ENCODE measurements around the gene COL4A2. TPM values are rescaled to one million over a fixed set of nuclear protein-coding genes. Genes with fewer than 3 reads are reported as not detected.

COL4A2 gene
- total RNA-seq, 2 donors from 2014 or later: not detected

- Mint-ChIP-seq H3K27me3 (ENCODE audit: low read depth) (peaks cover 62% of the 10 kb centered on the region), H3K9me3 (no peaks in the 10 kb centered on the region), H3K4me1 (ENCODE audit: low read depth) (no peaks in the 10 kb centered on the region), H3K36me3 (ENCODE audit: insufficient read depth in 2 of 2) (peaks cover 0 to 2% of the 10 kb centered on the region in 2 donors), H3K27ac (no peak overlapping the region), H3K4me3 (no peak overlapping the region)
- DNase-seq (no peak), ATAC-seq (replicated peaks in 1 of 2) (no peak)
Measured at GRCh38 chr13:110434629-110435028, 127.5 kb downstream of the COL4A2 start.

- Mint-ChIP-seq H3K27me3 (ENCODE audit: low read depth) (peaks cover 56% of the 10 kb centered on the region), H3K27ac (no peak overlapping the region), H3K4me3 (no peak overlapping the region), H3K9me3 (no peaks in the 10 kb centered on the region), H3K36me3 (ENCODE audit: insufficient read depth in 2 of 2) (peaks cover 0 to 2% of the 10 kb centered on the region in 2 donors), H3K4me1 (ENCODE audit: low read depth) (no peaks in the 10 kb centered on the region)
- DNase-seq (no peak), ATAC-seq (replicated peaks in 1 of 2) (no peak)
Measured at GRCh38 chr13:110435331-110435730, 128.2 kb downstream of the COL4A2 start.

- H3K27me3 Mint-ChIP-seq (ENCODE audit: low read depth): peaks cover 49% of the 10 kb centered on the region
- ATAC-seq (replicated peaks in 1 of 2): no peak
- H3K4me3 Mint-ChIP-seq: no peak overlapping the region
- no peaks in the 10 kb centered on the region for H3K4me1 Mint-ChIP-seq (ENCODE audit: low read depth)
- peaks cover 0 to 2% of the 10 kb centered on the region in 2 donors for H3K36me3 Mint-ChIP-seq (ENCODE audit: insufficient read depth in 2 of 2)
- H3K27ac Mint-ChIP-seq: no peak overlapping the region
- no peak for DNase-seq
- H3K9me3 Mint-ChIP-seq: no peaks in the 10 kb centered on the region
Measured at GRCh38 chr13:110436276-110436675, 129.2 kb downstream of the COL4A2 start.

- no peaks in the 10 kb centered on the region for H3K9me3 Mint-ChIP-seq
- H3K27me3 Mint-ChIP-seq (ENCODE audit: low read depth): peaks cover 43% of the 10 kb centered on the region
- H3K4me3 Mint-ChIP-seq: no peak overlapping the region
- H3K4me1 Mint-ChIP-seq (ENCODE audit: low read depth): no peaks in the 10 kb centered on the region
- H3K27ac Mint-ChIP-seq: no peak overlapping the region
- DNase-seq: no peak
- H3K36me3 Mint-ChIP-seq (ENCODE audit: insufficient read depth in 2 of 2): peaks cover 0 to 2% of the 10 kb centered on the region in 2 donors
- no peak for ATAC-seq (replicated peaks in 1 of 2)
Measured at GRCh38 chr13:110436786-110437370, 129.8 kb downstream of the COL4A2 start.

GRCh38 chr13:110438211-110438610 is 131.1 kb downstream of the COL4A2 start:
- H3K4me1 Mint-ChIP-seq (ENCODE audit: low read depth): no peaks in the 10 kb centered on the region
- ATAC-seq (replicated peaks in 1 of 2) (no peak), DNase-seq (no peak)
- H3K36me3 Mint-ChIP-seq (ENCODE audit: insufficient read depth in 2 of 2): peaks cover 0 to 2% of the 10 kb centered on the region in 2 donors
- no peaks in the 10 kb centered on the region for H3K9me3 Mint-ChIP-seq
- H3K27ac Mint-ChIP-seq: no peak overlapping the region
- no peak overlapping the region for H3K4me3 Mint-ChIP-seq
- peaks cover 31% of the 10 kb centered on the region for H3K27me3 Mint-ChIP-seq (ENCODE audit: low read depth)

- Mint-ChIP-seq H3K36me3 (ENCODE audit: insufficient read depth in 2 of 2) (peaks cover 0 to under 1% of the 10 kb centered on the region in 2 donors), H3K27me3 (ENCODE audit: low read depth) (peaks cover 25% of the 10 kb centered on the region), H3K9me3 (no peaks in the 10 kb centered on the region)
Measured at GRCh38 chr13:110438776-110439175, 131.7 kb downstream of the COL4A2 start.

GRCh38 chr13:110440946-110441731 is 134.1 kb downstream of the COL4A2 start:
- Mint-ChIP-seq H3K9me3 (no peaks in the 10 kb centered on the region), H3K36me3 (ENCODE audit: insufficient read depth in 2 of 2) (no peaks in the 10 kb centered on the region), H3K4me1 (ENCODE audit: low read depth) (peaks cover 7% of the 10 kb centered on the region), H3K27me3 (ENCODE audit: low read depth) (peaks cover 21% of the 10 kb centered on the region), H3K27ac (no peak overlapping the region), H3K4me3 (no peak overlapping the region)
- ATAC-seq (replicated peaks in 1 of 2) (no peak), DNase-seq (no peak)

More at GRCh38 chr13:110438776-110439175, 131.7 kb downstream of the COL4A2 start:
- DNase-seq: no peak
- Mint-ChIP-seq H3K27ac (no peak overlapping the region), H3K4me1 (ENCODE audit: low read depth) (no peaks in the 10 kb centered on the region), H3K4me3 (no peak overlapping the region)
- ATAC-seq (replicated peaks in 1 of 2): no peak

GRCh38 chr13:110442930-110443621 is 136.0 kb downstream of the COL4A2 start:
- Mint-ChIP-seq H3K9me3 (no peaks in the 10 kb centered on the region), H3K36me3 (ENCODE audit: insufficient read depth in 2 of 2) (no peaks in the 10 kb centered on the region), H3K4me3 (no peak overlapping the region), H3K27me3 (ENCODE audit: low read depth) (peaks cover 34% of the 10 kb centered on the region), H3K4me1 (ENCODE audit: low read depth) (peaks cover 7% of the 10 kb centered on the region), H3K27ac (no peak overlapping the region)
- ATAC-seq (replicated peaks in 1 of 2) (no peak), DNase-seq (no peak)

- Mint-ChIP-seq H3K27me3 (ENCODE audit: low read depth) (peaks cover 37% of the 10 kb centered on the region), H3K36me3 (ENCODE audit: insufficient read depth in 2 of 2) (no peaks in the 10 kb centered on the region), H3K4me1 (ENCODE audit: low read depth) (peaks cover 7% of the 10 kb centered on the region), H3K4me3 (no peak overlapping the region), H3K9me3 (no peaks in the 10 kb centered on the region), H3K27ac (no peak overlapping the region)
- DNase-seq (no peak), ATAC-seq (replicated peaks in 1 of 2) (no peak)
Measured at GRCh38 chr13:110443622-110444225, 136.6 kb downstream of the COL4A2 start.

GRCh38 chr13:110444226-110444653 is 137.2 kb downstream of the COL4A2 start:
- H3K4me3 Mint-ChIP-seq: no peak overlapping the region
- ATAC-seq (replicated peaks in 1 of 2): no peak
- no peak overlapping the region for H3K27ac Mint-ChIP-seq

GRCh38 chr13:110445183-110445582 is 138.1 kb downstream of the COL4A2 start:
- H3K27ac Mint-ChIP-seq: peak overlapping the region; percentile 22
- no peak for DNase-seq
- peaks cover 38% of the 10 kb centered on the region for H3K27me3 Mint-ChIP-seq (ENCODE audit: low read depth)
- peak in 1 of 2 donors; percentile 43 for ATAC-seq (replicated peaks in 1 of 2)
- H3K36me3 Mint-ChIP-seq (ENCODE audit: insufficient read depth in 2 of 2): no peaks in the 10 kb centered on the region
- H3K9me3 Mint-ChIP-seq: no peaks in the 10 kb centered on the region
- H3K4me1 Mint-ChIP-seq (ENCODE audit: low read depth): peaks cover 7% of the 10 kb centered on the region
- H3K4me3 Mint-ChIP-seq: no peak overlapping the region

More at GRCh38 chr13:110444226-110444653, 137.2 kb downstream of the COL4A2 start:
- no peak for DNase-seq
- no peaks in the 10 kb centered on the region for H3K9me3 Mint-ChIP-seq
- H3K27me3 Mint-ChIP-seq (ENCODE audit: low read depth): peaks cover 37% of the 10 kb centered on the region
- H3K4me1 Mint-ChIP-seq (ENCODE audit: low read depth): peaks cover 7% of the 10 kb centered on the region
- no peaks in the 10 kb centered on the region for H3K36me3 Mint-ChIP-seq (ENCODE audit: insufficient read depth in 2 of 2)

GRCh38 chr13:110445722-110446574 is 138.9 kb downstream of the COL4A2 start:
- no peak overlapping the region for H3K4me3 Mint-ChIP-seq
- ATAC-seq (replicated peaks in 1 of 2) (no peak), DNase-seq (no peak)
- no peak overlapping the region for H3K27ac Mint-ChIP-seq
- H3K4me1 Mint-ChIP-seq (ENCODE audit: low read depth): peaks cover 7% of the 10 kb centered on the region
- H3K36me3 Mint-ChIP-seq (ENCODE audit: insufficient read depth in 2 of 2): no peaks in the 10 kb centered on the region
- H3K9me3 Mint-ChIP-seq: no peaks in the 10 kb centered on the region
- peaks cover 38% of the 10 kb centered on the region for H3K27me3 Mint-ChIP-seq (ENCODE audit: low read depth)

Measured in activated T-cell treated with anti-CD3 and anti-CD28 coated beads, Interleukin-2, amount 50 U/mL, for 72 hours (primary cell).